MCF 10A (cell line): ENCODE data around the gene PIGH. TPM values are rescaled to one million over a fixed set of nuclear protein-coding genes. Genes with fewer than 3 reads are reported as not detected.

Experiments used
- Bru-seq: library from RNA; stranded (reverse); fragments of 400-500 nt; gene quantifications from one replicate; lab custom pipeline; 2021; lab: Mats Ljungman, UMichigan
- BruChase-seq, 2 experiments: library from RNA; stranded (reverse); fragments of 400-500 nt; gene quantifications; one replicate each; lab custom pipeline; 2021; lab: Mats Ljungman, UMichigan
- BruUV-seq: library from RNA; stranded (reverse); fragments of 400-500 nt; replicated peaks from 2 replicates; lab custom pipeline; 2021; lab: Mats Ljungman, UMichigan
- CTCF ChIA-PET: fragments of 300-600 bp; sonication (Branson Sonifier 250); formaldehyde crosslinking; extraction: SDS; loops from one replicate; lab custom pipeline; 2021; ENCODE audit warnings: antibody characterized with exemption, inconsistent platforms; lab: Yijun Ruan, JAX
- POLR2A ChIA-PET: fragments of 300-600, 350-650 bp; sonication (Branson Sonifier 250); formaldehyde crosslinking; extraction: SDS; loops from one replicate; lab custom pipeline; 2020; ENCODE audit warnings: antibody characterized with exemption, inconsistent platforms; lab: Yijun Ruan, JAX
- DNase-seq: peaks from one replicate; pipeline ENCODE4 v3.0.0-alpha.2; 2018; ENCODE audit not compliant: unreplicated experiment
- H3K27ac Mint-ChIP-seq: one replicate; pipeline ENCODE4 v1.8.0; 2022; ENCODE audit warnings: mild to moderate bottlenecking, low read depth, mixed read lengths; ENCODE audit not compliant: unreplicated experiment
- H3K27me3 Mint-ChIP-seq: one replicate; pipeline ENCODE4 v1.8.0; 2022; ENCODE audit warnings: mixed read lengths; ENCODE audit not compliant: insufficient read depth, unreplicated experiment
- H3K36me3 Mint-ChIP-seq: one replicate; pipeline ENCODE4 v1.8.0; 2022; ENCODE audit warnings: mild to moderate bottlenecking, moderate library complexity, mixed read lengths; ENCODE audit not compliant: insufficient read depth, unreplicated experiment
- H3K4me1 Mint-ChIP-seq: one replicate; pipeline ENCODE4 v1.8.0; 2022; ENCODE audit warnings: mixed read lengths; ENCODE audit not compliant: insufficient read depth, unreplicated experiment
- H3K4me3 Mint-ChIP-seq: one replicate; pipeline ENCODE4 v1.8.0; 2022; ENCODE audit warnings: mild to moderate bottlenecking, moderate library complexity, mixed read lengths; ENCODE audit not compliant: unreplicated experiment
- H3K9me3 Mint-ChIP-seq: one replicate; pipeline ENCODE4 v1.8.0; 2022; ENCODE audit warnings: mixed read lengths; ENCODE audit not compliant: unreplicated experiment
- CTCF ChIP-seq: fragments of 200-600 bp; IDR thresholded peaks from one replicate; pipeline ENCODE4 v1.8.0; 2022; ENCODE audit warnings: antibody characterized with exemption, mild to moderate bottlenecking; ENCODE audit not compliant: unreplicated experiment
- intact Hi-C: fragments of 100-400 bp; cut with micrococcal nuclease; formaldehyde crosslinking; loops from 2 replicates; pipeline ENCODE4 v1.14.1; 2022
- long read RNA-seq: library from polyadenylated mRNA; stranded (forward); transcript quantifications from one replicate; pipeline ENCODE4 v2.0.0, GENCODE V29; 2022
- total RNA-seq: library from RNA; stranded (reverse); gene quantifications from 2 replicates; pipeline ENCODE4 v1.2.3, GENCODE V29; 2022

Gene PIGH
- 13.8 and 18.9 TPM in 2 replicates for total RNA-seq
- Bru-seq, nascent RNA: percentile 58 among the genes with signal in this experiment
- percentile 62 among the genes with signal in this experiment for BruChase-seq, experiment 1, labeled RNA remaining after a 6-hour chase
- percentile 56 among the genes with signal in this experiment for BruChase-seq, experiment 2, labeled RNA remaining after a 2-hour chase
- long read RNA-seq, transcript PIGH-201 (4 exons, 1,420 nt): major isoform, 45 of 58 reads
- long read RNA-seq, partial matches to known transcripts: 1 of 58 reads
- long read RNA-seq, other reads (novel, unspliced or antisense): 8 of 58 reads

GRCh38 chr14:67599698-67600561, at the start of gene PIGH:
Gene PIGH, minus strand, starts transcription at chr14:67600268. Its CDS starts 65 bp downstream, at chr14:67600203.
- peak within 1 kb of the TSS; percentile 79 for H3K27ac Mint-ChIP-seq
- no TSS peak for BruUV-seq
- intact Hi-C loops: loop anchor here (2.0 to 5.0 kb wide), 2 partner anchors 95 to 217 kb away; partner anchors contain the start of genes RAD51B, RDH11 and ZFYVE26
- CTCF ChIA-PET: interaction anchor here (0.7 to 3.0 kb wide), 13 partner anchors 9 to 174 kb away, joined by 3 to 13 read pairs (median 4); no protein-coding TSS in a partner anchor
- H3K27me3 Mint-ChIP-seq: no peaks in the 10 kb centered on the region
- peak; percentile 81 for DNase-seq
- H3K4me1 Mint-ChIP-seq: peaks cover 13% of the 10 kb centered on the region
- peak within 1 kb of the TSS; percentile 96 for H3K4me3 Mint-ChIP-seq
- H3K36me3 Mint-ChIP-seq: no peaks in the 10 kb centered on the region
- no peaks in the 10 kb centered on the region for H3K9me3 Mint-ChIP-seq
- POLR2A ChIA-PET: interaction anchor here (0.6 to 4.6 kb wide), 25 partner anchors 9 to 240 kb away, joined by 3 to 23 read pairs (median 4); partner anchors contain the start of genes ARG2, ATP6V1D, EIF2S1 and PLEKHH1
- TF ChIP-seq CTCF: peak; percentile 60

GRCh38 chr14:67646131-67646530, 46.1 kb upstream of the PIGH start:
- peaks cover 13% of the 10 kb centered on the region for H3K4me1 Mint-ChIP-seq
- intact Hi-C loops: no loop called here
- peaks cover 46% of the 10 kb centered on the region for H3K36me3 Mint-ChIP-seq
- ChIA-PET CTCF (no interaction called here), POLR2A (no interaction called here)
- no peaks in the 10 kb centered on the region for H3K9me3 Mint-ChIP-seq
- no peak for TF ChIP-seq CTCF
- BruUV-seq: no TSS peak
- H3K27me3 Mint-ChIP-seq: no peaks in the 10 kb centered on the region
- H3K4me3 Mint-ChIP-seq: no peak overlapping the region
- DNase-seq: no peak
- H3K27ac Mint-ChIP-seq: no peak overlapping the region

- CTCF ChIA-PET: no interaction called here
- Mint-ChIP-seq H3K27ac (no peak overlapping the region), H3K27me3 (no peaks in the 10 kb centered on the region), H3K36me3 (peaks cover 38% of the 10 kb centered on the region), H3K4me1 (peaks cover 6% of the 10 kb centered on the region), H3K9me3 (no peaks in the 10 kb centered on the region), H3K4me3 (no peak overlapping the region)
- intact Hi-C loops: no loop called here
- BruUV-seq: no TSS peak
- DNase-seq: no peak
- no peak for TF ChIP-seq CTCF
- POLR2A ChIA-PET: interaction anchor here (1.0 kb wide), 1 partner anchor 27 kb away, joined by 3 read pairs; no protein-coding TSS in a partner anchor
Measured at GRCh38 chr14:67645414-67645813, 45.3 kb upstream of the PIGH start.
